Fibroblast of mammary gland (primary cell): ENCODE measurements around the gene PTGDR.

Experiments used
- DNase-seq: peaks from one replicate; pipeline ENCODE4 v3.0.0-alpha.2; 2010; ENCODE audit warnings: low read depth
- H3K4me3 ChIP-seq: 2 replicates; pipeline ENCODE4 v1.5.1; 2011; ENCODE audit warnings: low read depth, mild to moderate bottlenecking, low read length, moderate library complexity; ENCODE audit not compliant: control insufficient read depth
- CTCF ChIP-seq: conservative IDR thresholded peaks from 2 replicates; pipeline ENCODE4 v1.5.1; 2011; ENCODE audit warnings: low read depth, low read length, inconsistent platforms; ENCODE audit not compliant: control insufficient read depth, insufficient read depth

Gene PTGDR

GRCh38 chr14:52313903-52314594, 46.6 kb downstream of the PTGDR start, which contains the start of gene PTGER2:
Gene PTGER2, plus strand, starts transcription at chr14:52314312. Its CDS starts 237 bp downstream, at chr14:52314549.
- no peak for TF ChIP-seq CTCF
- H3K4me3 ChIP-seq = peak within 1 kb of the TSS; percentile 92
- DNase-seq = peak; percentile 96

- no peak for TF ChIP-seq CTCF
- DNase-seq = no peak
- H3K4me3 ChIP-seq = peak overlapping the region; percentile 92
These were observed 47.3 kb downstream of the PTGDR start for GRCh38 chr14:52314595-52315354.

GRCh38 chr14:52315355-52315718, 47.8 kb downstream of the PTGDR start:
- DNase-seq = peak; percentile 22

DNA sequence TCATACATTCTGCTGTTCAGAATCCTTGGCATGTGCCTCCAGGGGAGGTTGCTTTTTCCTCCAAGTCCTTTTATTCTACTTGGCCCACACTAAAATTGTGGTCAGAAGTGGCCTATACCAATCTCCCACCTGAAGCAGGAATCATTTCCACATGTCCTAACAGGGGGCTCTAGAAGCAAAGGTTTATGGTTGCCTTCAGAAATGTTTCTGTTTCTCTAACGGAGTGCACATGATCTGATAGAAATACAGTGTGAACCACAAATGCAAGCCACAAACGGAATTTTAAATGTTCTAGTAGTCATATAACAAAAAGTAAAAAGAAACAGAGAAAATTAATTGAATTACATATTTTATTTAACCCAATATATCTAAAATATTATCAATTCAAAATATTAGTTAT, 50.6 kb downstream of the PTGDR start:
- DNase-seq = no peak
- H3K4me3 ChIP-seq = peak overlapping the region; percentile 92
- no peak for TF ChIP-seq CTCF

More at GRCh38 chr14:52315355-52315718, 47.8 kb downstream of the PTGDR start:
- no peak for TF ChIP-seq CTCF
- peak overlapping the region; percentile 92 for H3K4me3 ChIP-seq

- peak overlapping the region; percentile 92 for H3K4me3 ChIP-seq
- DNase-seq = peak; percentile 58
- no peak for TF ChIP-seq CTCF
These were observed 51.5 kb downstream of the PTGDR start for GRCh38 chr14:52318826-52319645.

- no peak overlapping the region for H3K4me3 ChIP-seq
- TF ChIP-seq CTCF = no peak
- no peak for DNase-seq
These were observed 52.4 kb downstream of the PTGDR start for GRCh38 chr14:52319919-52320318.
